Activated effector memory CD4-positive, alpha-beta T cell treated with anti-CD3 and anti-CD28 coated beads, Interleukin-2, amount 50 U/mL, for 16 hours (primary cell): ENCODE data around the gene NRTN.
"Not testable (repeated sequence)": the region's sequence is repeated elsewhere in the genome, so short reads cannot be mapped to it uniquely, and the experiment has no call there.

Experiments
- DNase-seq: peaks from one replicate; pipeline ENCODE4 v3.0.0-alpha.2; 2020

Gene NRTN

GRCh38 chr19:5839065-5840017 lies 34.5 kb downstream of the NRTN start, which contains the start of gene FUT6:
TSS of gene FUT6 (minus strand) at chr19:5839702. CDS start at chr19:5832567, 7,135 bp downstream.
- no peak for DNase-seq

DNA sequence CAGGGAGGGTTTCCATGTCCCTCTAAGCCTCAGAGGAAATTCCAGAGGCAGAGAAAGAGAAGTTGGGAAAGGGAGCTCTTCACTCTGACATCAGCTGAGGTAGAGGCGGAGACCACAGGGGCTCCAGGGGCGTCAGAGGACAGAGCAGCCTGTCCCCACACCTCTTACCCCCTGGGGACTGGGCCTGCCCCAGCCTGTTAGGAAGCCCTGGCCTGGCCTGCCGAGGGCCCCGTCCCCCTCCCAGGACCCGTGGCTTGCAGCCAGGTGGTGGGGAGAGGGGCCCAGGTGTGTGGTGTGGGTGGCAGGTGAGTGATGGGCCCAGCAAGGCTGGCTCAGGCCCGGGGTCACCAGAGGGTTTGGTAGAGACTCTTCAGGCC lies 36.9 kb downstream of the NRTN start:
- DNase-seq = not testable (repeated sequence)

DNA sequence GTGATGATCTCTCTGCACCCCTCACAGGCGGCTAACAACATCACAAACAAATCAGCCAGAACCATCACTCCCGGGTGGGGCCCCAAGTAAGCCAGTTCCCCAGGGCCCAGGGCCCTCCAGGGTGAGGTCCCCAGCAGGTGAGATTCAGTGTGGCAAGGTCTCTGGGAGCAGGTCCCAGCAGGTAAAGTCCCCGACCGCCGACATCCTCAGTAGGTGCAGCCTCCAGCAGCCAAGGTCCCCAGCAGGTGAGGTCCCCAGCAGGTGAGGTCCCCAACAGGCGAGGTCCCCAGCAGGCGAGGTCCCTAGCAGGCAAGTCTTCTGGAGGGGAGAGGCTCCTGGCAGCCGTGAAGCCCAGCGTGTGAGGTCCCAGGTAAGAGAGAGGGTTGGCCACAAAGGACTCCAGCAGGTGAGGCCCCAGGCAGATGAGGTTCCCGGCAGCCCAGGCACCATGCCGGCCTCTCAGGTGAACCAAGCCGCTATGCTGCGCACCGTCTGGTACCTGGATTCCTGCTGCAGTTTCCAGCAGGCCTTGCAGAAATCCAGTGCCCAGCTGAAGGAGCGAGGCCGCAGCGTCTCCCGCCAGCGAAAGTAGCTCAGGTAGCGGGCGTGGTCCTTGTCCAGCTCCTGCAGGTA lies 38.5 kb downstream of the NRTN start:
- no peak for DNase-seq

- no peak for DNase-seq
These were observed 39.9 kb downstream of the NRTN start for GRCh38 chr19:5844456-5845433.

DNA sequence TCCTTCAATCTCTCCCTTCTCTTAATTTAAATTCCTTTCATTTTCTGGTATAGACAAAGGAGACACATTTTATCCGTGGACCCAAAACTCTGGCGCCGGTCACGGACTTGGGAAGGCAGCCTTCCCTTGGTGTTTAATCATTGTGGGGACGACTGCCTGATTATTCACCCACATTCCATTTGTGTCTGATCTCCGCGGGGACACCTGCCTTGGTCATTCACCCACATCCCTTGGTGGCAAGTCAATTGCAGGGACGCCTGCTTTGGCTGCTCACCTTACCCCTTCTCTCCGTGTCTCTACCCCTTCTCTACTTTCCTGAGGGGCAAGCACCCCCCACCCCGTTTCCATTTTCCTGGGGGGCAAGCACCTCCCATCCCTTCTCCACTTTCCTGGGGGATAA lies 43.0 kb downstream of the NRTN start:
- not testable (repeated sequence) for DNase-seq

- DNase-seq = not testable (repeated sequence)
These were observed 43.8 kb downstream of the NRTN start for GRCh38 chr19:5848621-5849020.

- no peak for DNase-seq
These were observed 45.3 kb downstream of the NRTN start for GRCh38 chr19:5850189-5850588.

DNA sequence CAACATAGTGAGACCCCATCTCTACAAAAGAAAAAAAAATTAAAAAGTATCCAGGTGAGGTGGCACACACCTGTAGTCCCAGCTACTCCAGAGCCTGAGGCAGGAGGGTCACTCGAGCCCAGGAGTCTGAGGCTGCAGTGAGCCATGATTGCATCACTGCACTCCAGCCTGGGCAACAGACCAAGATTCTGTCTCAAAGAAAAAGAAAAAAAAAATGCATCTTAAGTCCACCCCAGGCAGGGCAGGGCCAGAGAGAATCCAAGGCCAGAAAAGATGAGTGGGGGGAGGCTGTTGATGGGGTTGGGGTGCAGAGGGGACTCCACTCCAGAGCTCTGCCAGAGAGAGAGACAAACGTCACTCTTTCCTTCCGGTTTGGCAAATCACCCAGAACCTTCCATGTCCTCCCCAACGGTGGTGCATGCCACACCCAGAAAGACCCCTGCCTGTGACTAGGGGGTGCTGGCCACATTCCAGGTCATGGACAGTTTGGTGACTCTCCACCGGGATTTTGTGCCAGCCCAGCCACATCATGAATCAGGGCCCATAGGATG lies 46.0 kb downstream of the NRTN start:
- DNase-seq = no peak

DNA sequence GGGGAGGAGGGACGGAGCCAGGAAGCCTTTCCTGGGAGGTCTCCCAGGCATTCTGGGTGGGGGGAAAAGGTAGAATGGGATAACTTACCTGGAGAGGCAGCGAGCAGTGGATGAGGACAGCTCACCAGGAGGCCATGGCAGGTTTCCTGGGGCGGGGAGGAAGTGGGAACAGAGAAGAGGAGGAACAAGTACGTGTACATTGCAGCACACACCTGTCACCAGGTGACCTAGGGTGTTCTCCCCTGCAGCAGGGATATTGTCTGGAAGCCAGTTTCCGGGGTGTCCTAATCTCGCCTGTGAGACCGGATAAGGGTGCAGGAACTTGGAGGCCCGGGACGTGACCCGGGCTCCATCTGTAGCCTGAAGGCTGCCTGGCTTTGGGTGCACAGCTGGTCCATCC lies 46.4 kb downstream of the NRTN start, which contains the start of gene FUT3:
TSS of gene FUT3 (minus strand) at position 148 of the 400 bp plus-strand sequence.
- no peak for DNase-seq

GRCh38 chr19:5854121-5854520 lies 49.3 kb downstream of the NRTN start:
- not testable (repeated sequence) for DNase-seq

- not testable (repeated sequence) for DNase-seq
These were observed 50.3 kb downstream of the NRTN start for GRCh38 chr19:5855151-5855550.

DNA sequence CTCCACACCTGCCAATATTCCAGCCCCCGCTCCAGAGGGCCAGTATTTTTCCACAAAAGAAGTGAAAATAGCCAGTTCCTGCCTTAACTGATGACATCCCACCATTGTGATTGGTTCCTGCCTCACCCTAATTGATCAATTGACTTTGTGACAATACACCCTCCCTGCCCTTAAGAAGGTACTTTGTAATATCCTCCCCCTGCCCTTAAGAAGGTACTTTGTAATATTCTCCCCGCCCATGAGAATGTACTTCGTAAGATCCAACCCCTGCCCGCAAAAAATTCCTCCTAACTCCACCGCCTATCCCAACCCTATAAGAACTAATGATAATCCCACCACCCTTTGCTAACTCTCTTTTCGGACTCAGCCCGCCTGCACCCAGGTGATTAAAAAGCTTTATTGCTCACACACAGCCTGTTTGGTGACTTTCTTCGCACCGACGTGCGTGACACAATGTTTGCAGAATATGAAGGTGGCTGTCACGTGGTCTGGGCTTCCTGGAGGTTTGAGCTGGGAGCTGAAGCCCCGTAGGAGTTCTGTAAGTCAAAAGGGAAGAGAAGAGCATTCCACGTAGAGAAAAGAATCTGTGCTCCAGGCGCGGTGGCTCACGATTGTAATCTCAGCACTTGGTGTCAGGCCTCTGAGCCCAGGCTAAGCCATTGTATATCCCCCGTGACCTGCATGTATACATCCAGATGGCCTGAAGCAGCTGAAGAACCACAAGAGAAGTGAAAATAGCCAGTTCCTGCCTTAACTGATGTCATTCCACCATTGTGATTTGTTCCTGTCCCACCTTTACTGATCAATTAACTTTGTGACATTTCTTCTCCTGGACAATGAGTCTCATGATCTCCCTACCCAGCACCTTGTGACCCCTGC lies 52.6 kb downstream of the NRTN start:
- DNase-seq = no peak

GRCh38 chr19:5863030-5863665 lies 58.3 kb downstream of the NRTN start:
- no peak for DNase-seq

DNA sequence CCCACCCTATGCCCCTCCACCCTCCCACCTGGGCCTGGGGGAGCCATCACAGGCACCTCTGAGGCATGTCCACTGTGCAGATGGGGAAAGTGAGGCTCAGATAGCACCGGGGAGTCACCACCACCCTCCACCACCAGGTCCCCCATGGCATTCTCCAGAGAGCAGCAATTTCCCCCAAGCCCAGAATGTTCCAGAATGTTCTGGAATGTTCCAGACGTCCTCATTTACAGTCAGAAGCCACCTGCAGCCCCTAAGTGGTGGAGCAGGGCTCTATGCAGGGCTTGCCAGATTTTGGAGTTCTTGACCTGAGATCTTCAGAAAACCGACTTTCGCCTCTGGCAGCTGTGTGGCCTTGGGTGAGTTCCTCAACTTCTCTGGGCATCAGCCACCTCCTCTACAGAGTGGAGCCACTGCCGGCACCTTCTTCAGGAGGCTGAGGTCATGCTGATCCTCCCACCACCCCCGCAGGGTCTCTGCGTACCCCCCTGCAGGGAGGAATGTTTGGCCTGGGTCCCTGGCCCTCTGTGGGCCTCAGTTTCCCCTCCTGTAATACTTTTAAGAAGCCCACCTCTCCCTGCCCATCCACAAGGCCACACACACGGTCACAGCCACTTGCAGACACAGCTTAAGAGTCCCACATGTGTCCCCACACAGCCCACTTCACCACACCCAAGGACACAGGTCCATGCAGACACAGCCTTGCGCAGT lies 59.3 kb downstream of the NRTN start:
- DNase-seq = no peak

DNA sequence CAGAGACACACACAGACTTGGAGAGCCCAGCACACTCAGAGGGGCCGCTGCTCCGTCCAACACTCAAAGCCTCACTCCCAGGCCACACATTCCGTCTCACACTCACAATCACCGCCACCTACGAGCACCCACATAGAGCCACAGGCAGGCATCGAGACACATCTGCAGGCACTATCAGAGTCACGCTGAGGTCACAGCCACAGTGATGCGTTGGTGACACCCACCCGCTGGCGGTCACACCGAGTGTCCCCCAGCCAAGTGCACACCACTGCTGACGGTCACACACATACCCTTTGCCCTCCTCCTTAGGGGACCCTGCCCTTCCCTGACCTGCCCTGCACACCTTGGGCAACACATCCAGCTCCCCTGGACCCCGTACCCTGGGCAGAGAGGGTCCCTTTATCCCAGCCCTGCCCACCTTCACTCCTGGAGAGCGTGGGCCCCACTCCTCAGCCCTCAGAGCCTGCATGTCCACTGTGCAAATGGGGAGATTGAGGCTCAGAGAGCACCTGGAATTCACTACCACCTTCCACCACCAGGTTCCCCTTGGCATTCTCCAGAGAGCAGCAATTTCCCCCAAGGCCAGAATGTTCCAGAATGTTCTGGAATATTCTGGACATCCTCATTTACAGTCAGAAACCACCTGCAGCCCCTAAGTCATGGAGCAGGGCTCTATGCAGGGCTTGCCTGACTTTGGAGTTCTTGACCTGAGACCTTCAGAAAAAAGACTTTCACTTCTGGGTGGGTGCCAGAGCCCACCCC lies 60.0 kb downstream of the NRTN start:
- DNase-seq = no peak

GRCh38 chr19:5865772-5866171 lies 60.9 kb downstream of the NRTN start:
- DNase-seq = no peak

GRCh38 chr19:5867201-5868136 lies 62.6 kb downstream of the NRTN start:
- DNase-seq = no peak

GRCh38 chr19:5870986-5871394 lies 66.1 kb downstream of the NRTN start:
- no peak for DNase-seq
